Upper lobe of left lung (tissue), 4 donors: ENCODE data around the gene CLN5.

ENCODE experiments used
- POLR2A ChIP-seq, 4 donors: fragments of 450-650 bp; IDR thresholded peaks; one replicate each; pipeline ENCODE4 v1.5.1; 2016 to 2017; ENCODE audit warnings: antibody characterized with exemption in 4 of 4, mild to moderate bottlenecking in 2 of 4
- TF ChIP-seq, protein P1 (sequence below), 6 experiments: fragments of 450-650 bp in 4 of 6; fragments of 200-600 bp in 2 of 6; sonication (generic) in 2 of 6; IDR thresholded peaks; one replicate each; pipeline ENCODE4 v1.5.1; 2016 to 2019; ENCODE audit warnings: antibody characterized with exemption in 6 of 6

DNA sequence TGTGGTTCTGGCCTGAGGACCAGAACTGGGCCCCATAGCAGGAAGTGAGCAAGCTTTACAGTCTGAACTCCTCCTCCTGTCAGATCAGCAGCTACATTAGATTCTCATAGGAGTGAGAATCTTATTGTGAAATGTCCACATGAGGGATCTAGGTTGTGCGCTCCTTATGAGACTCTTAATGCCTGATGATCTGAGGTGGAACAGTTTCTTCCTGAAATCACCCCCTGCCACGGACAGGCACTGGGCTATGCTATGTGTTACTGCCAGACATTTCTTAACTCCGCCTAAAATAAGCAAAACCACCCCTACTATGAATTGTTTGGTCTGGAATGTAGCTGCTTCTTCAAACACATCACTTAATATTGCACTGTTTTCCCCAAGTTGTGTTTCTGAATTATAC is 30.5 kb downstream of the CLN5 start:
- TF ChIP-seq, protein P1, sequence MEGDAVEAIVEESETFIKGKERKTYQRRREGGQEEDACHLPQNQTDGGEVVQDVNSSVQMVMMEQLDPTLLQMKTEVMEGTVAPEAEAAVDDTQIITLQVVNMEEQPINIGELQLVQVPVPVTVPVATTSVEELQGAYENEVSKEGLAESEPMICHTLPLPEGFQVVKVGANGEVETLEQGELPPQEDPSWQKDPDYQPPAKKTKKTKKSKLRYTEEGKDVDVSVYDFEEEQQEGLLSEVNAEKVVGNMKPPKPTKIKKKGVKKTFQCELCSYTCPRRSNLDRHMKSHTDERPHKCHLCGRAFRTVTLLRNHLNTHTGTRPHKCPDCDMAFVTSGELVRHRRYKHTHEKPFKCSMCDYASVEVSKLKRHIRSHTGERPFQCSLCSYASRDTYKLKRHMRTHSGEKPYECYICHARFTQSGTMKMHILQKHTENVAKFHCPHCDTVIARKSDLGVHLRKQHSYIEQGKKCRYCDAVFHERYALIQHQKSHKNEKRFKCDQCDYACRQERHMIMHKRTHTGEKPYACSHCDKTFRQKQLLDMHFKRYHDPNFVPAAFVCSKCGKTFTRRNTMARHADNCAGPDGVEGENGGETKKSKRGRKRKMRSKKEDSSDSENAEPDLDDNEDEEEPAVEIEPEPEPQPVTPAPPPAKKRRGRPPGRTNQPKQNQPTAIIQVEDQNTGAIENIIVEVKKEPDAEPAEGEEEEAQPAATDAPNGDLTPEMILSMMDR (IDR thresholded peaks at IDR 0.05) = no peak
- no peak for TF ChIP-seq POLR2A (IDR thresholded peaks at IDR 0.05)
